ENCODE measurements around the gene METTL9. TPM values are rescaled to one million over a fixed set of nuclear protein-coding genes. Genes with fewer than 3 reads are reported as not detected.

The METTL9 gene
- total and polyA plus RNA-seq, 2 of the 4 experiments (the other 2 are of a cell fraction) = 54.8 to 95.5 TPM

- no CpG with 5 or more reads among the region's 3 CpGs for WGBS, 2 experiments (ENCODE audit: extremely low coverage in 2 of 2, insufficient read length in 1 of 2)
- no peak overlapping the region for H3K14ac ChIP-seq (replicated peaks; ENCODE audit: low read depth, low read length)
- H3K4me3 ChIP-seq (ENCODE audit: insufficient read depth, low read depth, low read length) = no peak overlapping the region
- H3K4me1 ChIP-seq (ENCODE audit: control insufficient read depth, insufficient read depth, low read length) = no peaks in the 10 kb centered on the region
- no peaks in the 10 kb centered on the region for H3K9me1 ChIP-seq (ENCODE audit: insufficient read depth, low read length)
- H3K56ac ChIP-seq (ENCODE audit: extremely low read depth, insufficient read depth, low read length) = no peak overlapping the region
- POLR2A ChIA-PET (ENCODE audit: unreplicated experiment) = no interaction called here
- H4K8ac ChIP-seq (ENCODE audit: low read depth in 2 of 2, low read length in 2 of 2) = no peak overlapping the region
- H3K4me2 ChIP-seq (ENCODE audit: low read depth, low read length) = no peak overlapping the region
- no peak overlapping the region for H2AK5ac ChIP-seq (ENCODE audit: low read depth, low read length)
- no peaks in the 10 kb centered on the region for H3K79me1 ChIP-seq (ENCODE audit: low read depth in 1 of 2, low read length in 2 of 2)
- DNase-seq (no peak), ATAC-seq (ENCODE audit: low read depth) (no peak)
- no peak overlapping the region for H3K23ac ChIP-seq (ENCODE audit: low read depth, low read length)
- no peaks in the 10 kb centered on the region for H4K20me1 ChIP-seq (ENCODE audit: insufficient read depth, low read length)
- intact Hi-C loops (cut with micrococcal nuclease) = no loop called here
- H3K27ac ChIP-seq (ENCODE audit: insufficient read depth, low read length) = no peak overlapping the region
- no peak overlapping the region for H4K5ac ChIP-seq (ENCODE audit: low read depth, low read length)
- H2BK5ac ChIP-seq (ENCODE audit: low read depth, low read length, poor library complexity, severe bottlenecking) = no peak overlapping the region
- no peak overlapping the region for H3K4ac ChIP-seq (ENCODE audit: low read depth, low read length)
- dilution Hi-C loops (cut with HindIII; ENCODE audit: low sequenced_read_pairs, unreplicated experiment) = no loop called here
- in situ Hi-C loops (cut with MboI; ENCODE audit: low sequenced_read_pairs) = loop anchor here (10.0 kb wide), 1 partner anchor 51 kb away; no protein-coding TSS in a partner anchor
- no peak overlapping the region for H2BK120ac ChIP-seq (ENCODE audit: low read depth, low read length)
- H3K27me3 ChIP-seq (ENCODE audit: control insufficient read depth, insufficient read depth, low read length) = peaks cover 9% of the 10 kb centered on the region
- no peak overlapping the region for H3K9ac ChIP-seq (ENCODE audit: low read depth, low read length)
- no peak overlapping the region for H3K18ac ChIP-seq (ENCODE audit: low read depth, low read length)
- H2BK15ac ChIP-seq (ENCODE audit: low read depth, low read length) = no peak overlapping the region
- no peaks in the 10 kb centered on the region for H3K36me3 ChIP-seq (ENCODE audit: control insufficient read depth, insufficient read depth, low read length)
- H3K9me3 ChIP-seq (ENCODE audit: control insufficient read depth, insufficient read depth, low read length) = no peaks in the 10 kb centered on the region
- H2BK20ac ChIP-seq (ENCODE audit: low read depth, low read length) = no peak overlapping the region
- no peak overlapping the region for H4K91ac ChIP-seq (ENCODE audit: insufficient read depth, low read depth, low read length)
- TF ChIP-seq FOS (IDR thresholded peaks at IDR 0.05; ENCODE audit: low read depth, low read length) (no peak), NFE2L2 (IDR thresholded peaks at IDR 0.05; ENCODE audit: low read depth, low read length) (no peak), RCOR1 (IDR thresholded peaks at IDR 0.05; ENCODE audit: insufficient replicate concordance, low read length) (no peak), ELK1 (IDR thresholded peaks at IDR 0.05; ENCODE audit: borderline replicate concordance, low read depth, low read length) (no peak), POLR2A (IDR thresholded peaks at IDR 0.05; ENCODE audit: low read depth, low read length) (no peak), MAFK (IDR thresholded peaks at IDR 0.05; ENCODE audit: low read depth, low read length) (no peak), RFX5 (IDR thresholded peaks at IDR 0.05; ENCODE audit: low read depth, low read length) (no peak), USF2 (IDR thresholded peaks at IDR 0.05; ENCODE audit: low read depth, low read length) (no peak), CEBPB (IDR thresholded peaks at IDR 0.05; ENCODE audit: low read depth, low read length) (no peak), CTCF (conservative IDR thresholded peaks at IDR 0.05; ENCODE audit: low read depth, low read length) (no peak), SMC3 (IDR thresholded peaks at IDR 0.05; ENCODE audit: low read depth, low read length) (no peak), MXI1 (IDR thresholded peaks at IDR 0.05; ENCODE audit: borderline replicate concordance, low read depth, low read length) (no peak), RAD21 (IDR thresholded peaks at IDR 0.05; ENCODE audit: low read length) (no peak)
- H2AK9ac ChIP-seq (replicated peaks; ENCODE audit: low read depth, low read length, poor library complexity) = no peak overlapping the region
- no peak overlapping the region for H2AFZ ChIP-seq (replicated peaks; ENCODE audit: low read length, poor library complexity)
- no TSS peak for BruUV-seq (replicated peaks)
- CTCF ChIA-PET = no interaction called here
These were observed 74.1 kb downstream of the METTL9 start for GRCh38 chr16:21673469-21673868.
